Subcutaneous adipose tissue (tissue), 4 donors: ENCODE results near the gene BICC1. TPM values are rescaled to one million over a fixed set of nuclear protein-coding genes. Genes with fewer than 3 reads are reported as not detected.

Source experiments
- total RNA-seq, 4 donors: library from RNA; depleted of rRNA; stranded (reverse); fragments of >200 nt; gene quantifications; one replicate each; pipeline ENCODE4 v1.1.0, GENCODE V29; 2016
- TF ChIP-seq, protein P1 (sequence below): fragments of 450-650 bp; IDR thresholded peaks from one replicate; pipeline ENCODE4 v1.5.1; 2016; ENCODE audit warnings: low read depth, mild to moderate bottlenecking, control low read depth, antibody characterized with exemption, moderate library complexity

The BICC1 gene
- total RNA-seq, 4 donors from 2014 or later: 17.9 to 26.0 (median 23.0) TPM

DNA sequence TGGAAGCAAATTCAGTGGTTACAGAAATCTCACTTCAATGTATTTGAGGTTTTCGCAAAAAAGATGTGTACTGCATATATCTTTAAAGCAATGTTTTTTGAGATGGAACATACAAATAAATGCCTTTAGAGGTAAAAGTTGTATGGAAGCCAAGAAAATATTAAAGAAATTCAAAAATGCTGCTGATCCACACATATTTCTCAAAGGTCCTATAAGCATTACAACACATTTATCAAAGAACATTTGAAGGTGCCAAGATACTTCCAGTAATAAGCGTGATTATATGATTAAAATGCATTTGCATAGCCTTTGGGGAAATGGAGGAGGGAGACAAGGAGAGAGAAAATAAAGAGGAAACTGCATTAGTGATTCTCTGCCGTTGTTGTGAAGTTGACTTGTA, 260.1 kb downstream of the BICC1 start:
- TF ChIP-seq, protein P1, sequence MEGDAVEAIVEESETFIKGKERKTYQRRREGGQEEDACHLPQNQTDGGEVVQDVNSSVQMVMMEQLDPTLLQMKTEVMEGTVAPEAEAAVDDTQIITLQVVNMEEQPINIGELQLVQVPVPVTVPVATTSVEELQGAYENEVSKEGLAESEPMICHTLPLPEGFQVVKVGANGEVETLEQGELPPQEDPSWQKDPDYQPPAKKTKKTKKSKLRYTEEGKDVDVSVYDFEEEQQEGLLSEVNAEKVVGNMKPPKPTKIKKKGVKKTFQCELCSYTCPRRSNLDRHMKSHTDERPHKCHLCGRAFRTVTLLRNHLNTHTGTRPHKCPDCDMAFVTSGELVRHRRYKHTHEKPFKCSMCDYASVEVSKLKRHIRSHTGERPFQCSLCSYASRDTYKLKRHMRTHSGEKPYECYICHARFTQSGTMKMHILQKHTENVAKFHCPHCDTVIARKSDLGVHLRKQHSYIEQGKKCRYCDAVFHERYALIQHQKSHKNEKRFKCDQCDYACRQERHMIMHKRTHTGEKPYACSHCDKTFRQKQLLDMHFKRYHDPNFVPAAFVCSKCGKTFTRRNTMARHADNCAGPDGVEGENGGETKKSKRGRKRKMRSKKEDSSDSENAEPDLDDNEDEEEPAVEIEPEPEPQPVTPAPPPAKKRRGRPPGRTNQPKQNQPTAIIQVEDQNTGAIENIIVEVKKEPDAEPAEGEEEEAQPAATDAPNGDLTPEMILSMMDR: no peak

DNA sequence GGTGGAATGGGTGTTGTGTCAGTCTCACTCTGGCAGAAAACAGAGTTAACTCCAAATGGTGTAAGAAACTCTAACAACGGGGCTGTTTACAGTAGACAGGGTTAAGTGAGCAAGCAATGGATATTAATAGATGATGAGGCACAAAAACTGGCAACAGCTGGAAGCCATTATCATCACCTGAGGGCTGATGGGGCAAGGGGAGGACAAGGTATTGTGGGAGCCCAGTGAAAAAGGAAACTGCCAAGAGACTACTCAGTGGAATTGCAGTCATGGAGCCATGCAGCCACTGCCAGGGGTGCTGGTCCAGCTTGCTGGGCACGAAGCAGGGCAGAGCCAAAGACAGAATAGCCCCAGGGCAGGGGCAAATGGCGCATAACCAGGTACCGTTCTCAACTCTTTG, 260.7 kb downstream of the BICC1 start:
- TF ChIP-seq, protein P1: no peak

DNA sequence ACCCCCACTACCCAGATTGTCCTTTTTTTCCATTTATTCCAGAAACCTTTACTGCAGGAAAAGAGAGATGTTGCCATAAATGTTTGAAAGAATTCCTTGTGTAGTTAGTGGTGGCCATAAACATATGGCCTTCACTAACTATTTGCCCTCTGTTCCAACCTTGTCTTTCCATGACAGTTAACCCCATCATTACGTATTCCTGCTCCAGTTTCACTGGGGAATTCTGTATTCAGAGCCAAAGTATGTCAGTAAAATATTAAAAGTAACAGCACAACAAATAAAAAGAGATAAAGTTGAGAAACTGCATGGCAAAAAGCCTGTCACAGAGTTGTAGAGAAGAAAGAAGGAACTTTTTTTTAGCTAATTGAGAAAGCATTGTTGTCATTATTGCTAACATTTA, 261.3 kb downstream of the BICC1 start:
- TF ChIP-seq, protein P1: no peak

DNA sequence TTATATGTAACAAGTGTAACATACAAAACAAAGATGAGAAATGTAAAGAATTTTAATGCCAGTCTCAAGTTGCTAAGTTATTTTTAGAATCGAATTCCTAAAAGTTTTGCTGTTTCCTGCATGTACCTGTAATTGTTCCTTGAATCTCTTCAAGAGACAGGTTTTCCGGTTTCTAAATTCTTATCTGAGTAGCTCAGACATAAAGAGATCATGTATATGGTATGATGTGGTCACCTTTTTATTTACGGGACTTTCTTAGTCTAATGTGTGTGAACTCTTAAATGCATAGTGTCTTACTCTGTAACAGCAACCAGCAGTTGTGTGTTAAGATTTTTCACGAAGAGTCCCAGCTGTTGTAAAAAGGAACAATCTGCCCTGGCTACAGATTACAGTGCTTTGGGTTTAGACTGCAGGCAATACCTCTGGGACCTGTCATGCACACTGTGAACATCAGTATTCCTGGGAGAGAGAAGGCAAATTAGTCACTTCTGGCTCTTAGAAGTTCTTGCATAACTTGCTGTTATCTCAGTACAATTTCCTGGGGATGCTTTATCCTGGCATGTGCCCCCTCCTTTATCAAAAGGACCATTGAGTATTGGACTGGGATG, 263.4 kb downstream of the BICC1 start:
- TF ChIP-seq, protein P1: no peak

DNA sequence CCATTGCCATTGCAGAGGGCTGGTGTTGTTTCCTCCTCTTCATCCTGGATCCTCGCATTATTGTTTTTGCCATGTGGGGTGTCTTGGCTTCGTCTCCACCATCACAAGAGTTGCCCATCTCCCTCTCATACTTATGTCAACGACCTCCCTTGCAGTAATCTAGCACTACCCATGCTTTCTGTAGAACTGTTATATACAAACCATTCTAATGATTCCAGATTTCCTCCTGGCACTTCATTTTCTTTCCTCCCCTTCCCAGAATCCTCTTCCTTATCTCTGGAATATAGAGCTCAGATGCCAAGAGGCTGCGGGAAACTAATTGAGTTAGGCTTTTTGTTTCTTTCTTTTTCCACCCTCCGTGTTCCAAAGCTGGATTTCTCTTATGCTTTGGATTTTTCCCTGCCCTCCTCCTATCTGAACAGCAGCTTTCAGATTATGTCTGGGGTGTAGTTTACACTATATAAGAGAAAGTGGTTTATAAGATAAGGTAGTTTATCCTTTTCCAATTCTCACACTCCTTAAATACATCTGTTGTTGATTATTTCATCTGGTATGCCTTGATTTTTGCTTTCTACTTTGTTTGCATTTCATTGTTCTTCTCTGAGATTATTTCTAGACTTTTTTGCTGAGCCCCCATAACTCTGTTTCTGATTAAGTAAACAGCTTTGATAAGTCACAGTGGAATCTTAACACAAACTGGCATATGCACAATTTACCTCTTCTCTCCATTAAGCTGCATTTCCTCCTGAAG, 264.1 kb downstream of the BICC1 start:
- TF ChIP-seq, protein P1: no peak

DNA sequence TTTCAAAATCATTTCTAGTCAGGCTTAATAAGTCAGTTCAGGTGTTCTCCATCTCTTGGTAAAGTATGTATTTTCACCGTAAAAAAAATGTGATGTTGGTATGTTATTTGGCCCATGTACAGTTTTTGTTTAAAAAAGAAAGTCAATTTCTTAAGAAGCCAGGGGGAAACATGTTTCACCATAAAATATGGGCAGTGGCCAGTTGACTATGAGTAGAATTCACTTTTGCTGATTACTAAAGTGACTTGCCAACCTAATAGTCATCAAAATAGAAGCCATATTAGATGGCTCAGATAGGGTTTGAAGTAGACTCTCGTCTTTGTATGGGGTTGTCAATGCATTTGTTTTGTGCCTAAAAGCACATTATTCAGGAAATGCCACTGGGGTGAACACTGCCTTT, 266.3 kb downstream of the BICC1 start:
- TF ChIP-seq, protein P1: no peak

DNA sequence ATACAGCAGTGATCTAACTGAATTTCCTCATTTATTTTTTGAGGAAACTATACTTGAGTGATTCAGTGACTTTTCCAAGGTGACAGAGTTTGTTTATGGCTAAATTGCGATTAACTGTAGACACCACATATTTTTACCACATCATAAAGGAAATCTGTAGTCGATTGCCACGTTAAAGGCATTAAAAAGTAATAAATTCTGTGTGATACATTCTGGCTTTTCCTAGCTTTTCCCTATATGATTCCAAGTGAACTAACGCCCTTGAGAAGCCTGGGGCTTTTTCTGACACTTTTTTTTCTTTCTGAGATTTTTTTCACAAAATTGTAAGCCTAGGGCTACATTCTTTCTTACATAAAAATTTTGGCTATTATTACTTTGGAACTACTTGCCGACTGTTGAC, 266.9 kb downstream of the BICC1 start:
- TF ChIP-seq, protein P1: no peak
